GM12801 (cell line): Measurements from ENCODE around the gene CHST12.

Source experiments
- TF ChIP-seq, protein P1 (sequence below): IDR thresholded peaks from one replicate; pipeline ENCODE4 v1.5.1; 2011; ENCODE audit warnings: control low read depth; ENCODE audit not compliant: insufficient read length; ENCODE audit errors: extremely low read depth

CHST12 gene

GRCh38 chr7:2373124-2373556 is 30.3 kb upstream of the CHST12 start:
- TF ChIP-seq, protein P1, sequence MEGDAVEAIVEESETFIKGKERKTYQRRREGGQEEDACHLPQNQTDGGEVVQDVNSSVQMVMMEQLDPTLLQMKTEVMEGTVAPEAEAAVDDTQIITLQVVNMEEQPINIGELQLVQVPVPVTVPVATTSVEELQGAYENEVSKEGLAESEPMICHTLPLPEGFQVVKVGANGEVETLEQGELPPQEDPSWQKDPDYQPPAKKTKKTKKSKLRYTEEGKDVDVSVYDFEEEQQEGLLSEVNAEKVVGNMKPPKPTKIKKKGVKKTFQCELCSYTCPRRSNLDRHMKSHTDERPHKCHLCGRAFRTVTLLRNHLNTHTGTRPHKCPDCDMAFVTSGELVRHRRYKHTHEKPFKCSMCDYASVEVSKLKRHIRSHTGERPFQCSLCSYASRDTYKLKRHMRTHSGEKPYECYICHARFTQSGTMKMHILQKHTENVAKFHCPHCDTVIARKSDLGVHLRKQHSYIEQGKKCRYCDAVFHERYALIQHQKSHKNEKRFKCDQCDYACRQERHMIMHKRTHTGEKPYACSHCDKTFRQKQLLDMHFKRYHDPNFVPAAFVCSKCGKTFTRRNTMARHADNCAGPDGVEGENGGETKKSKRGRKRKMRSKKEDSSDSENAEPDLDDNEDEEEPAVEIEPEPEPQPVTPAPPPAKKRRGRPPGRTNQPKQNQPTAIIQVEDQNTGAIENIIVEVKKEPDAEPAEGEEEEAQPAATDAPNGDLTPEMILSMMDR: no peak

DNA sequence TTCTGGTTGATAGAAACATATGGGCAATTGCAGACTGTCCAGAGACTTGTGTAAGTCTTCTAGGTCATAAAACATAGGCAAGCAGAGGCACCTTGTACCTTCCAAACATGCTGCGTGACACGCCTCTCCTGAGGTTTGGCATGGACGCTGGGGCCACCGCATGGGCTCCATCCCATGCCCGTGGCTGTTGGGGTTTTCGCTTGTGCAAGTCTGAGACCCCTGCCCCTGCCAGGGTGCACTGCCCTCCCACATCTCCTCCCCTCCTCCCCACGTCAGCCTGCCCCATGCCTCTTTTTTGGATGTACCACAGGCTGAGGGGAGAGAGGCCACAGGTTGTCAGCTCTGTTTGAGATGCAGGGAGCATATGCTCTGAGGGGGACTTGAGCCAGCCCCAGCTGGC is 29.8 kb upstream of the CHST12 start:
- TF ChIP-seq, protein P1: no peak

DNA sequence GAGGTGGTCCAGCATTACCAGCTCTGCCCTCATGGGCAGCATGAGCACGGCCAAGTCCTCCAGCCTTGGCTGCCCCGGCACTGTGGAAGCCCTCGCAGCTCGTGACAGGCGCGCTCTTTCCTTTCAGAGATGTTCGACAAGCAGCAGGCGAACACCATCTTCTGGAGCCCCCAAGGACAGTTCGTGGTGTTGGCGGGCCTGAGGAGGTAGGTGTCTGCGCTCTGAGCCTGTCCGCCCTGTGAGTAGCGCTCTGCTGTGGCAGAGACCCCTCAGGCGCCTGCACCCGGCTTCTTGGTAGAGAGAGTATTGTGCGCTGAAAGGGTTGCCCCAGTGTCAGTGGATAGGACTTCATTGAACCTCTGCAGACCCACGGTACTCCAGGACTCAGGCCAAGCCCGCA is 29.0 kb upstream of the CHST12 start:
- TF ChIP-seq, protein P1: no peak

DNA sequence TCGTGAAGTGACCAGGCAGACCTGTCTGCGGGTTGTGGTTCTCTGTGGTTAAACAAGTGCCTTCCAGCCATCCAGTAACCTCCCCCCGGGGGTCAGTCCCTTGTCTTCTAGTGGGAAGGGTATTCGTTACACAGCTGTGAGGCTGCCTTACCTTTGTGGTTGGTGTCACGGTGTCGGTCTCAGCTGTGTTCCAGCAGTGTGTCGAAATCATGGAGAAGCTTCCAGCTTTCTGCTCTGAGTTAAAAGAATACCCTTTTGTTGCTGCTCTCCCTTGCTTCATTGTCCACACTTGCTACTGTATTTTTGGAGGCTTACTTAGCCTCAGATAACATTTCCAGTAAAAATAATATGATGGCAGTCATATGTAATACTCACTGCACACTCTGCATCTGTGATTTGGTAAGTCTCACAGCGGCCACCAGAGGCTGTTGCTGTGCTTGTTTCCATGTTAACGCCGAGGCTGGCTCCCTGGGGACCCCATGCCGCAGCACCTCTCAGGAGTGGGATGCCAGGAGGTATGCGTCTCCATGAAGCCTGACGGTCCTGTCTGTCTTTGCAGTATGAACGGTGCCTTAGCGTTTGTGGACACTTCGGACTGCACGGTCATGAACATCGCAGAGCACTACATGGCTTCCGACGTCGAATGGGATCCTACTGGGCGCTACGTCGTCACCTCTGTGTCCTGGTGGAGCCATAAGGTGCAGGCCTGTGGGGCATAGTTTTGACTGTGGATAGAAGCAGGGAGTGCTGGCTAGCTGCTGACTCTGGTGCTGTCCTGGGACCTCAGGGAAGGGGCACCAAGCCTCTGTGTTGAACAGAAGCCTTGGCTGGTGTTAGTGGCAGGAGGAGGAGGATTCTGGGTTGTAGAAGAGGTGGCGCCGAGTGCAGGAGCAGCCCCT is 28.3 kb upstream of the CHST12 start:
- TF ChIP-seq, protein P1: no peak

DNA sequence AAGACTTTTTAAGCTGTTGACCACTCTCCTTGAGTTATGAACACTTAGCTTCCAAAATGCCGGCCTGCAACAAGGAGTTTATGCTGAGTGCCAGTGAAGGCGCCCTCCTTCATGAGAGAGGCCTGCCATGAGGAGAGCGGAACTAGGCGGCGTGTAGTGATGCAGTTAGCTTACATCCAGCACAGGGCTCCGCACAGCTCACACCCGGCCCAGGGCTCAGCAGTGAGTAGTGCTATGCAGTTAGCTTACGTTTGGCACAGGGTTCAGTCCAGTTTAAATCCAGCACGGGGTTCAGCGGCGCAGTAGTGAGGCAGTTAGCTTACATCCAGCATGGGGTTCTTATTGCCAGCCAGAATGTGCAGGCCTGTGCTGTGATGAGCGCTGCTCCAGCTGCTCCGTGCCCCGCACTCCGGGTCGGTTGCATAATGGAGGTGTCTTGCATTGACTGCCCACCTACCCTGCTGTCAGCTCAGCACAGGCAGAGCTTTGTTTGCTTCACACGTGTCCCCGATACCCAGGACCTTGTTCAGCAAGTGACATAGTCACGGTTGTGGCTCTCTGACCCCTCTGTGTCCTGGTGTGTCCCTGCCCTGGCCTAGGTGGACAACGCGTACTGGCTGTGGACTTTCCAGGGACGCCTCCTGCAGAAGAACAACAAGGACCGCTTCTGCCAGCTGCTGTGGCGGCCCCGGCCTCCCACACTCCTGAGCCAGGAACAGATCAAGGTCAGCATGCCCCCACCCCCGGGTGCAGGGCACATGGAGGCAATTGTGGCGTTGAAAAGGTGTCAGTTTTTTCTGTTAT is 26.9 kb upstream of the CHST12 start:
- TF ChIP-seq, protein P1: no peak

DNA sequence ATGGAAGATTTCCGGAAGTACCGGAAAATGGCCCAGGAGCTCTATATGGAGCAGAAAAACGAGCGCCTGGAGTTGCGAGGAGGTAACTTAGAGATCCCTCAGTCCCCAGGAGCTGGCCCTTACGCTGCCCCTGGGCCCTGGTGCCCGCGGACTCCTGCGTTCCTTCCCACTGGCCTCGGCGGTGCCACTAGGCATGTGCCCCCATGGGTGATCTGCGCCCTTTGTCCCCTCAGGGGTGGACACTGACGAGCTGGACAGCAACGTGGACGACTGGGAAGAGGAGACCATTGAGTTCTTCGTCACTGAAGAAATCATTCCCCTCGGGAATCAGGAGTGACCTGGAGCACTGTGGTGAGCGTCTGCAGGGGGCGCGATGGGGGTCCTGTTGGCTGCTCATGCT is 24.2 kb upstream of the CHST12 start:
- TF ChIP-seq, protein P1: no peak

DNA sequence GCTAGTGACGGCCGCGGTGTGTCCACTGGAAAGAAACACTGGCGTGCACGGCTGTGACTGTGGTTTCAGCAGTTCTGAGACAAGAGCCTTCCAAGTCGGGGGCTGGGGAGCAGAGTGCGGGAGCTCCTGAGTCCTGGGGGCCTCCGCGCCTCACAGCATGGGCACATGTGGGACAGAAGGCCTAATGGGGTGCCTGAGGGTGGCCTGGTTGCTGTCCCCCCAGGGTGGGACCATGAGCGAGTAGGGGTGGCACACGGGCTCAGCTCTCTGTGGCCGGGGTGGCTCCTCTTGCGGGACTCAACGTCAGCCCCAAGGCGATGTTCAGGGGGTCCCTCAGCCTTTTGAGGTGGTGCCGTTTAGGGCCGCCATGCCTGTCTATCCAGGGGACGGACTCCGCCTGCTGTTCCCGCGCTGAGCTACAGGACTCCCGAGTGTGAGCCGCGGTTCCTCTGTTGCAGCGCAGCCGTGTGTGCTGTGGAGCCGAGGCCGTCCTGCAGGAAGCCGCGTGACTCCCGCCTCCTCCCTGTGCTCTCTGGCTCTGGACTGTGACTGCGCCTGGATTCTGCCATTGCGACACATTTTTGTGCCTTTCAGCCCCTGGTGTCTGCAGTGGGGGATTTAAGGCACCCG is 23.5 kb upstream of the CHST12 start:
- TF ChIP-seq, protein P1: no peak
